Body of pancreas (tissue), 4 donors: ENCODE data around the gene GDPD2.

Experiments used
- CTCF ChIP-seq, 7 experiments: fragments of 450-650 bp in 4 of 7; fragments of 200-600 bp in 3 of 7; sonication (generic) in 3 of 7; IDR thresholded peaks; one replicate each; pipeline ENCODE4 v1.5.1; 2016 to 2019; ENCODE audit warnings: antibody characterized with exemption in 7 of 7
- POLR2A ChIP-seq, 3 donors: fragments of 450-650 bp; IDR thresholded peaks; one replicate each; pipeline ENCODE4 v1.6.1; 2016; ENCODE audit warnings: antibody characterized with exemption in 3 of 3, mild to moderate bottlenecking in 2 of 3

- TF ChIP-seq CTCF (IDR thresholded peaks at IDR 0.05) (no peak), POLR2A (IDR thresholded peaks at IDR 0.05) (no peak)
Observed at GRCh38 chrX:70470850-70471289, 47.8 kb downstream of the GDPD2 start.
